ENCODE data around the gene RAMP3.

DNA sequence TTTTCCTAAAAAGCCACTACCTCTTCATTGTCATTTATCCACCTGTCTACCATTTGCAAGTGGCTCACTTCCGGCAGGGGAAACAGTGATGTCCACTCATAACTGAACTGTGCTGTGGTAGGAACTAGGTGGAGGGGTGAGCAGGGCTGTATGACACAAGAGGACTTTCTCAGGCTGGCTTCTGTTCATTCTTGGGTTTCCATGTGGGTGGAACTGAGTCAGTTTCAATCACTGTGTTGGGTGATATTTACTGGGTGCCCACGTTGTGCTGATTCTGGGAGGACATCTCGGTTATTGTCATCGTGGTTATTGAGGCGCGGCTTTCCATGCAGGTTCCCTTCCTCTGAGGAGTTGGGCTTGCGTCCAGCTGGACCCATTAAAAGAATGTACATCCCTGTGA is 38.8 kb downstream of the RAMP3 start:
- TF ChIP-seq EP300 (IDR thresholded peaks at IDR 0.05) (no peak), CTCF (IDR thresholded peaks at IDR 0.05) (no peak), POLR2A (IDR thresholded peaks at IDR 0.05) (no peak)

Measured in gastroesophageal sphincter (tissue), 3 donors.